ENCODE measurements around the gene RPTOR.
"Not testable (repeated sequence)": the region's sequence is repeated elsewhere in the genome, so short reads cannot be mapped to it uniquely, and the experiment has no call there.

The RPTOR gene

DNA sequence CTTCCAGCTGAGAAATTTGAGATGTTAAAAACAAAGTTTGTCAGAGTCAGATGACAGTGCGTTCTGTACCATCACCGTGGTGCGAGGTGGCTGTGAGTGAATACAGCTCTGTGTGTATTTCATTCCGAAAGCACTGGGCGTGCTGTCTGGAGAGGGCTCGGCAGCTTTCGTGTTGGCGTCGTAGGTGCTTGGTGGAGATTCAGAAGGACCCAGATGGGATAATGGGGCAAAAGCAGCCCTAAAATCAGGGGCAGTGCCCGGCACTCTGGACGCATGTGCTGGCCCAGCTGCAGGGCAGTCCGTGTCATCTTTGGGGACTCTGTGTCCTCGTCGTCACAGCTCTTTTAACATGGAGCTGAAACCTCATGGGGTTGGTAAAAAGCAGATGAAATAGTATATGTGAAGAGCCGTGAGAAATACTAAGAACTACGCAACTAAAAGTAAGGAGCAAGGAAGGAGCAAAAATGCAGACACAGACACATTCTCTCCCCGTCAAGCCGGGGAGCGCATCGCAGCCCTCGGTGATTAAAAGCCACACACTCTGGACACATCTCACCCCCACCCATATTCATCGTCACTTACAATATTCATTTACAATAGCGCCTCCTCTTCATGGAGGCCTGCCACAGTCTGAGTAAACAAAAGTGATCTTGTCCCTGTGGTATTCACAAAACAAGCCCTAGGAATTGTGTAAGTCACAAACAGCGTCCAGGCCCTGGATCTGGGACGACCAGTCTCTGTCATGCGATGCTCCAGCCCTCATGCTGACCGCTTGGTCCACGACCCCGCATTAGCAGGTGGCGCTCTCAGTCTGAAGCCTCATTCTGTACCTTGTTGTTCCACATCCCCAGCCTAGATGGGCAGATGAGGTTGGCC lies 206.7 kb downstream of the RPTOR start:
- ATAC-seq = no peak
- H3K9me3 Mint-ChIP-seq = no peaks in the 10 kb centered on the region
- no peak overlapping the region for H3K4me3 Mint-ChIP-seq
- H3K36me3 Mint-ChIP-seq = peaks cover 19% of the 10 kb centered on the region
- peaks cover 17% of the 10 kb centered on the region for H3K4me1 Mint-ChIP-seq
- peak overlapping the region; percentile 70 for H3K27ac Mint-ChIP-seq
- DNase-seq (ENCODE audit: low spot score in 2 of 2) = no peak

GRCh38 chr17:80751946-80752581 lies 207.4 kb downstream of the RPTOR start:
- ATAC-seq (no peak), DNase-seq (ENCODE audit: low spot score in 2 of 2) (no peak)
- Mint-ChIP-seq H3K27ac (peak overlapping the region; percentile 70), H3K4me3 (no peak overlapping the region), H3K9me3 (no peaks in the 10 kb centered on the region), H3K4me1 (peaks cover 17% of the 10 kb centered on the region), H3K36me3 (peaks cover 20% of the 10 kb centered on the region)

DNA sequence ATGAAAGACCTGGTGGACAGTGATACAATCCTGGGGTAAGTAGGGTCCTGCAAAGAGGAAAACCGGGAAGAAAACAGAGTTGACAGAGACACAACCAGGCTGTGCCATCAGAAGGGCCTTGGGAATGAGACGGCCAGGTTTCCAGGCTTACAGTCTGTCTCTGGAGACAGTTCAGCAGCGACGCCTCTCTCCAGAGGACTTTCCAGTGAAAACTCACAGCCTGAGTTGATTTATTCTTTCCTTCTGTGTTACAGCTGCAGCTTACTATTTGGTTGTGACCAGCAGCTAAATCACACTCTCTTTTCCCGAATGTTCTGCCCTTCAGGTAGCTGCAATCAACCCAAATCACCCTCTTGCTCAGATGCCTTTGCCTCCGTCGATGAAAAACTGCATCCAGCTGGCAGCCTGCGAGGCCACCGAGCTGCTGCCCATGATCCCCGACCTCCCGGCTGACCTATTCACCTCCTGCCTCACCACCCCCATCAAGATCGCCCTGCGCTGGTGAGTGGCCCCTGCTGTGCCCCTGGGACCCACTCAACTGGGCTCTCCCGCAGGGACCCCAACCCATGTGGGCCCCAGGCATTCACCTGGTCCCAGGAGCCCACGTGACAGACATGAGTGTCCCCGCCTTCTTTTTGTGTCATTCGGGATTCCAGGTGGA lies 209.2 kb downstream of the RPTOR start:
- Mint-ChIP-seq H3K4me1 (peaks cover 21% of the 10 kb centered on the region), H3K36me3 (peaks cover 19% of the 10 kb centered on the region), H3K9me3 (no peaks in the 10 kb centered on the region), H3K27ac (peak overlapping the region; percentile 73), H3K4me3 (no peak overlapping the region)
- DNase-seq (ENCODE audit: low spot score in 2 of 2) (no peak), ATAC-seq (no peak)

- peak overlapping the region; percentile 73 for H3K27ac Mint-ChIP-seq
- H3K4me1 Mint-ChIP-seq = peaks cover 31% of the 10 kb centered on the region
- peaks cover 29% of the 10 kb centered on the region for H3K36me3 Mint-ChIP-seq
- no peak for DNase-seq (ENCODE audit: low spot score in 2 of 2)
- H3K9me3 Mint-ChIP-seq = no peaks in the 10 kb centered on the region
- no peak overlapping the region for H3K4me3 Mint-ChIP-seq
- ATAC-seq = no peak
Observed at GRCh38 chr17:80754846-80755245, 210.2 kb downstream of the RPTOR start.

- Mint-ChIP-seq H3K36me3 (peaks cover 32% of the 10 kb centered on the region), H3K27ac (peak overlapping the region; percentile 73), H3K4me3 (no peak overlapping the region), H3K9me3 (no peaks in the 10 kb centered on the region), H3K4me1 (peaks cover 40% of the 10 kb centered on the region)
- DNase-seq (ENCODE audit: low spot score in 2 of 2) (no peak), ATAC-seq (no peak)
Observed at GRCh38 chr17:80755650-80756405, 211.2 kb downstream of the RPTOR start.

GRCh38 chr17:80758481-80759376 lies 214.1 kb downstream of the RPTOR start:
- H3K27ac Mint-ChIP-seq = peak overlapping the region; percentile 90
- ATAC-seq = no peak
- H3K9me3 Mint-ChIP-seq = no peaks in the 10 kb centered on the region
- DNase-seq (ENCODE audit: low spot score in 2 of 2) = no peak
- peak overlapping the region; percentile 24 for H3K4me3 Mint-ChIP-seq
- H3K36me3 Mint-ChIP-seq = peaks cover 38% of the 10 kb centered on the region
- peaks cover 67% of the 10 kb centered on the region for H3K4me1 Mint-ChIP-seq

DNA sequence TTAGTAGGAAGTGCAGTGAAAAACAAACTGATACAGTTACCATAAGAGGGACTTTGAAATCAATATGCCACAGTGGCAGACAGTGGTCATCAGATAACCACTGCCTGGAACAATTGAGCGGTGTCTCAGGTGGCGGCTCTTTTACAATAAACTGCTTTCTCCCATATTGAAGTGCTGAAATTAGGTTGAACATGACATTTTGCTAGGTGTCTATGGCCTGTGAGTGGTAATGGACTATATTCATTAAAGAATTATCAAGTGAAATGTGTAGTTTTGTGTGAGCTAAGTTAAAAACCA lies 214.7 kb downstream of the RPTOR start:
- H3K27ac Mint-ChIP-seq = peak overlapping the region; percentile 90
- peaks cover 67% of the 10 kb centered on the region for H3K4me1 Mint-ChIP-seq
- H3K4me3 Mint-ChIP-seq = peak overlapping the region; percentile 24
- no peak for DNase-seq (ENCODE audit: low spot score in 2 of 2)
- ATAC-seq = peak; percentile 73
- H3K9me3 Mint-ChIP-seq = no peaks in the 10 kb centered on the region
- H3K36me3 Mint-ChIP-seq = peaks cover 32% of the 10 kb centered on the region

- Mint-ChIP-seq H3K27ac (peak overlapping the region; percentile 90), H3K4me3 (peak overlapping the region; percentile 55), H3K9me3 (no peaks in the 10 kb centered on the region), H3K36me3 (peaks cover 27% of the 10 kb centered on the region), H3K4me1 (peaks cover 76% of the 10 kb centered on the region)
- no peak for ATAC-seq
- no peak for DNase-seq (ENCODE audit: low spot score in 2 of 2)
Observed at GRCh38 chr17:80760511-80760911, 215.9 kb downstream of the RPTOR start.

GRCh38 chr17:80761110-80761871 lies 216.7 kb downstream of the RPTOR start:
- Mint-ChIP-seq H3K4me1 (peaks cover 78% of the 10 kb centered on the region), H3K9me3 (no peaks in the 10 kb centered on the region), H3K27ac (peak overlapping the region; percentile 90), H3K4me3 (peak overlapping the region; percentile 55), H3K36me3 (peaks cover 27% of the 10 kb centered on the region)
- DNase-seq (ENCODE audit: low spot score in 2 of 2) (peak; percentile 45 to 72), ATAC-seq (peak; percentile 93)

DNA sequence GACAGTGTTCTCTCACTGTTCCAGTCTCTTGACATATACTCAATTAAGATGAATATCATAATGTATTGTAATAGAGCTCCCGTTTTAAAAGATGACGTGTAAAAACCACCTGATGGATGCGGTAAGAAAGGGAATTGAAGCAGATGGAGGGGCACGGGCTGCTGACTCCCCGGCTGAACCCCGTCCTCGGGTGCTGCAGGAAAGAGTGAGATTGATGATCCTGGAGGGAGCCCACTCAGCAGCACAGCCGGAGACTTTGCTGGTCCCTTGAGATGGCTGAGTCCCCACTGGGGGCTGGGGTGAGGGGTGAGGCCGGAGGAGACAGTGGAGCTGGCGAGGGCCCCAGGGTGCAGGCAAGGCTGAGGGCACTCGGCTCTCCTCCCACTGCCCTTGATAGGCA lies 217.4 kb downstream of the RPTOR start:
- Mint-ChIP-seq H3K9me3 (no peaks in the 10 kb centered on the region), H3K36me3 (peaks cover 25% of the 10 kb centered on the region), H3K4me3 (peak overlapping the region; percentile 55), H3K4me1 (peaks cover 78% of the 10 kb centered on the region), H3K27ac (peak overlapping the region; percentile 90)
- DNase-seq (ENCODE audit: low spot score in 2 of 2) = no peak
- no peak for ATAC-seq

- no peak for ATAC-seq
- peaks cover 69% of the 10 kb centered on the region for H3K4me1 Mint-ChIP-seq
Observed at GRCh38 chr17:80763293-80763867, 218.7 kb downstream of the RPTOR start.

GRCh38 chr17:80764627-80765145 lies 220.0 kb downstream of the RPTOR start:
- DNase-seq (ENCODE audit: low spot score in 2 of 2); H3K9me3 Mint-ChIP-seq; ATAC-seq: not testable (repeated sequence)
- Mint-ChIP-seq H3K27ac (peak overlapping the region; percentile 81), H3K4me1 (peaks cover 56% of the 10 kb centered on the region), H3K36me3 (peaks cover 17% of the 10 kb centered on the region), H3K4me3 (peak overlapping the region; percentile 48)

More at GRCh38 chr17:80763293-80763867, 218.7 kb downstream of the RPTOR start:
- Mint-ChIP-seq H3K4me3 (peak overlapping the region; percentile 10), H3K27ac (peak overlapping the region; percentile 90), H3K36me3 (peaks cover 21% of the 10 kb centered on the region), H3K9me3 (no peaks in the 10 kb centered on the region)
- DNase-seq (ENCODE audit: low spot score in 2 of 2) = no peak

GRCh38 chr17:80765241-80765961 lies 220.8 kb downstream of the RPTOR start:
- H3K27ac Mint-ChIP-seq = peak overlapping the region; percentile 81
- DNase-seq (ENCODE audit: low spot score in 2 of 2) = no peak
- peaks cover 49% of the 10 kb centered on the region for H3K4me1 Mint-ChIP-seq
- no peaks in the 10 kb centered on the region for H3K9me3 Mint-ChIP-seq
- ATAC-seq = peak; percentile 2
- peaks cover 13% of the 10 kb centered on the region for H3K36me3 Mint-ChIP-seq
- H3K4me3 Mint-ChIP-seq = peak overlapping the region; percentile 48

Data from stimulated activated effector memory CD8-positive, alpha-beta T cell treated with anti-CD3 and anti-CD28 coated beads, Interleukin-12 subunit alpha, Interleukin-12 subunit beta, amount 100 ng/mL, for 72 hours (primary cell).